Measurements from ENCODE around the gene AMH. TPM values are rescaled to one million over a fixed set of nuclear protein-coding genes. Genes with fewer than 3 reads are reported as not detected.

The AMH gene
- total and polyA plus RNA-seq, 4 donors: 0.73 to 3.5 (median 1.8) TPM

- no peak overlapping the region for H3K4me3 ChIP-seq
- no peaks in the 10 kb centered on the region for H3K9me3 ChIP-seq (ENCODE audit: control insufficient read depth in 4 of 4, insufficient read depth in 3 of 4, low read length in 3 of 4)
- ATAC-seq (ENCODE audit: insufficient read depth, low FRiP score) (no peak), DNase-seq (no peak)
- no peaks in the 10 kb centered on the region for H3K36me3 ChIP-seq (ENCODE audit: control insufficient read depth in 4 of 4, insufficient read depth in 4 of 4, low read length in 4 of 4)
- 86 to 88% methylated on average over 5 of the region's 5 CpGs for WGBS, 2 donors
- H3K4me1 ChIP-seq (ENCODE audit: control insufficient read depth in 5 of 5, insufficient read depth in 5 of 5, low read length in 5 of 5): peaks cover 0 to 2% (median 0%) of the 10 kb centered on the region in 5 donors
- H3K9ac ChIP-seq (ENCODE audit: insufficient read depth in 1 of 2, low read length in 2 of 2): no peak overlapping the region
- H3K27me3 ChIP-seq (ENCODE audit: control insufficient read depth in 3 of 3, insufficient read depth in 3 of 3, low read length in 2 of 3): no peaks in the 10 kb centered on the region
- H3K27ac ChIP-seq (ENCODE audit: low read depth in 1 of 2, low read length in 1 of 2): no peak overlapping the region
- TF ChIP-seq CTCF (IDR thresholded peaks at IDR 0.05; ENCODE audit: control extremely low read depth, extremely low read depth): no peak
Measured at GRCh38 chr19:2259336-2259735, 10.2 kb downstream of the AMH start.

- H3K36me3 ChIP-seq (ENCODE audit: control insufficient read depth in 4 of 4, insufficient read depth in 4 of 4, low read length in 4 of 4): no peaks in the 10 kb centered on the region
- no peaks in the 10 kb centered on the region for H3K27me3 ChIP-seq (ENCODE audit: control insufficient read depth in 3 of 3, insufficient read depth in 3 of 3, low read length in 2 of 3)
- peaks cover 0 to 2% (median 0%) of the 10 kb centered on the region in 5 donors for H3K4me1 ChIP-seq (ENCODE audit: control insufficient read depth in 5 of 5, insufficient read depth in 5 of 5, low read length in 5 of 5)
- H3K27ac ChIP-seq (ENCODE audit: low read depth in 1 of 2, low read length in 1 of 2): no peak overlapping the region
- ATAC-seq (ENCODE audit: insufficient read depth, low FRiP score): no peak
- H3K9ac ChIP-seq (ENCODE audit: insufficient read depth in 1 of 2, low read length in 2 of 2): no peak overlapping the region
- 74 to 77% methylated on average over 11 of the region's 11 CpGs for WGBS, 2 donors
- H3K4me3 ChIP-seq: no peak overlapping the region
- TF ChIP-seq CTCF (IDR thresholded peaks at IDR 0.05; ENCODE audit: control extremely low read depth, extremely low read depth): no peak
- no peaks in the 10 kb centered on the region for H3K9me3 ChIP-seq (ENCODE audit: control insufficient read depth in 4 of 4, insufficient read depth in 3 of 4, low read length in 3 of 4)
- DNase-seq: no peak
Measured at GRCh38 chr19:2260341-2260805, 11.2 kb downstream of the AMH start.

- no peak overlapping the region for H3K9ac ChIP-seq (ENCODE audit: insufficient read depth in 1 of 2, low read length in 2 of 2)
- H3K4me3 ChIP-seq: no peak overlapping the region
- WGBS, 2 donors: 70% methylated on average over 7 of the region's 7 CpGs
- peaks cover 0 to 2% (median 0%) of the 10 kb centered on the region in 5 donors for H3K4me1 ChIP-seq (ENCODE audit: control insufficient read depth in 5 of 5, insufficient read depth in 5 of 5, low read length in 5 of 5)
- H3K9me3 ChIP-seq (ENCODE audit: control insufficient read depth in 4 of 4, insufficient read depth in 3 of 4, low read length in 3 of 4): no peaks in the 10 kb centered on the region
- DNase-seq (no peak), ATAC-seq (ENCODE audit: insufficient read depth, low FRiP score) (no peak)
- H3K36me3 ChIP-seq (ENCODE audit: control insufficient read depth in 4 of 4, insufficient read depth in 4 of 4, low read length in 4 of 4): no peaks in the 10 kb centered on the region
- no peak overlapping the region for H3K27ac ChIP-seq (ENCODE audit: low read depth in 1 of 2, low read length in 1 of 2)
- no peak for TF ChIP-seq CTCF (IDR thresholded peaks at IDR 0.05; ENCODE audit: control extremely low read depth, extremely low read depth)
- no peaks in the 10 kb centered on the region for H3K27me3 ChIP-seq (ENCODE audit: control insufficient read depth in 3 of 3, insufficient read depth in 3 of 3, low read length in 2 of 3)
Measured at GRCh38 chr19:2261438-2262172, 12.5 kb downstream of the AMH start.

Measured in lung (tissue), 12 donors.